SH-SY5Y (cell line): ENCODE measurements around the gene AP3S1.

Experiments used
- GATA2 ChIP-seq: IDR thresholded peaks from 2 replicates; pipeline ENCODE4 v1.6.1; 2011; ENCODE audit warnings: mild to moderate bottlenecking, low read depth, low read length
- GATA3 ChIP-seq: IDR thresholded peaks from 2 replicates; pipeline ENCODE4 v1.6.1; 2011; ENCODE audit warnings: low read depth, mild to moderate bottlenecking, low read length, moderate library complexity

GRCh38 chr5:115847290-115847689 is 5.6 kb downstream of the AP3S1 start:
- TF ChIP-seq GATA3 (no peak), GATA2 (no peak)
